ENCODE data around the gene BBC3.

- TF ChIP-seq POLR2A (IDR thresholded peaks at IDR 0.05) = no peak
- no peak for TF ChIP-seq CTCF (IDR thresholded peaks at IDR 0.05)
Observed at GRCh38 chr19:47266401-47266941, 35.5 kb upstream of the BBC3 start.

Data from Peyer's patch (tissue), 4 donors.